ENCODE results near the gene CRELD1. TPM values are rescaled to one million over a fixed set of nuclear protein-coding genes. Genes with fewer than 3 reads are reported as not detected.
A peak's percentile ranks its signal among the peaks of the same experiment; 100 is the strongest.

CRELD1 gene
- total RNA-seq, 1 donor from 2014 or later, result 60.3 TPM

DNA sequence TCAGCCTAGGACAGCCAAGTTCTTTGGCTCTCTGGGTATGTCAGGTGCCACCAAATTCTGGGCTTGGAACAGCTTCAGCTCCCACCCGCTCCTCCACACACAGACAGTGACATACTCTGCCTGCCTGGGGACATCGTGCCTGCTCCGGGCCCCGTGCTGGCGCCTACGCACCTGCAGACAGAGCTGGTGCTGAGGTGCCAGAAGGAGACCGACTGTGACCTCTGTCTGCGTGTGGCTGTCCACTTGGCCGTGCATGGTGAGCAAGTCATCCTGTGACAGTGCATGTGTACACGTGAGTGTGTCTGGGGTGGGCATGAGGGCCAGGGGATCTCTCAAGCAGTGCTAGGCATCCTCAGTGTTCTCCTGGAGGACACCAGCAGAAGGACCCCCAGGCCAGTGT is 15.8 kb upstream of the CRELD1 start:
- Mint-ChIP-seq H3K9me3 (ENCODE audit: low read depth) (no peaks in the 10 kb centered on the region), H3K27me3 (no peaks in the 10 kb centered on the region), H3K4me1 (ENCODE audit: low read depth) (peaks cover 14% of the 10 kb centered on the region), H3K27ac (no peak overlapping the region), H3K4me3 (ENCODE audit: low read depth) (no peak overlapping the region), H3K36me3 (ENCODE audit: insufficient read depth) (no peaks in the 10 kb centered on the region)
- TF ChIP-seq, protein P1, sequence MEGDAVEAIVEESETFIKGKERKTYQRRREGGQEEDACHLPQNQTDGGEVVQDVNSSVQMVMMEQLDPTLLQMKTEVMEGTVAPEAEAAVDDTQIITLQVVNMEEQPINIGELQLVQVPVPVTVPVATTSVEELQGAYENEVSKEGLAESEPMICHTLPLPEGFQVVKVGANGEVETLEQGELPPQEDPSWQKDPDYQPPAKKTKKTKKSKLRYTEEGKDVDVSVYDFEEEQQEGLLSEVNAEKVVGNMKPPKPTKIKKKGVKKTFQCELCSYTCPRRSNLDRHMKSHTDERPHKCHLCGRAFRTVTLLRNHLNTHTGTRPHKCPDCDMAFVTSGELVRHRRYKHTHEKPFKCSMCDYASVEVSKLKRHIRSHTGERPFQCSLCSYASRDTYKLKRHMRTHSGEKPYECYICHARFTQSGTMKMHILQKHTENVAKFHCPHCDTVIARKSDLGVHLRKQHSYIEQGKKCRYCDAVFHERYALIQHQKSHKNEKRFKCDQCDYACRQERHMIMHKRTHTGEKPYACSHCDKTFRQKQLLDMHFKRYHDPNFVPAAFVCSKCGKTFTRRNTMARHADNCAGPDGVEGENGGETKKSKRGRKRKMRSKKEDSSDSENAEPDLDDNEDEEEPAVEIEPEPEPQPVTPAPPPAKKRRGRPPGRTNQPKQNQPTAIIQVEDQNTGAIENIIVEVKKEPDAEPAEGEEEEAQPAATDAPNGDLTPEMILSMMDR (IDR thresholded peaks at IDR 0.05; ENCODE audit: unreplicated experiment), result no peak
- no peak for DNase-seq (ENCODE audit: low spot score, unreplicated experiment)

DNA sequence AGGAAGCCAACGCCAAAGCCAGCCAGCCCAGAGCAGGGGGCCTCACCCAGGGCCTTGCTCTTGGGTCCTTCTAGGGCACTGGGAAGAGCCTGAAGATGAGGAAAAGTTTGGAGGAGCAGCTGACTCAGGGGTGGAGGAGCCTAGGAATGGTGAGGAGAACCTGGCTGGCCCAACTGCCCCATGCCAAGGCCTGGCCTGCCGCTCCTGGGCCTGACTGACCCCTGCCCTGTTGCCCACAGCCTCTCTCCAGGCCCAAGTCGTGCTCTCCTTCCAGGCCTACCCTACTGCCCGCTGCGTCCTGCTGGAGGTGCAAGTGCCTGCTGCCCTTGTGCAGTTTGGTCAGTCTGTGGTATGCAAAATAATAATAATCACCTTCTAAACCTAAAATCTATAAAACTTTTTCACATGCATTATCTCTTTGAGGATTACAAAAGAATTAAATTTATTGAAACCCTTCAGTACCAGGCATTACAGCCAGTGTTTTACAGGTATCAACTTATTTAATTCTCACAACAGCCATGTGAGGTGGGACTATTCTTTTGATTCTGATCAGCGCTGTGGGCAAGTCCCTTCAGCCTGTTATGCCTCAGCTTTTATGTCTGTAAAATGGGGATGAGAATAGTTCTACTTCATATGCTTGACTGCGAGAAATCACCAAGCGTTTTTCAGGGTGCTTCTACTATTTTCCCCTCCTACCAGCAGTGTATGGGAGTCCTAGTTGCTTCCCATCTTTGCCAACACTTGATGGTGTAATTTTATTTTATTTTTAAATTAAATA is 15.2 kb upstream of the CRELD1 start:
- H3K27me3 Mint-ChIP-seq, result no peaks in the 10 kb centered on the region
- no peak overlapping the region for H3K27ac Mint-ChIP-seq
- no peak overlapping the region for H3K4me3 Mint-ChIP-seq (ENCODE audit: low read depth)
- no peaks in the 10 kb centered on the region for H3K36me3 Mint-ChIP-seq (ENCODE audit: insufficient read depth)
- H3K4me1 Mint-ChIP-seq (ENCODE audit: low read depth), result peaks cover 14% of the 10 kb centered on the region
- TF ChIP-seq, protein P1 (IDR thresholded peaks at IDR 0.05; ENCODE audit: unreplicated experiment), result no peak
- no peaks in the 10 kb centered on the region for H3K9me3 Mint-ChIP-seq (ENCODE audit: low read depth)
- no peak for DNase-seq (ENCODE audit: low spot score, unreplicated experiment)

DNA sequence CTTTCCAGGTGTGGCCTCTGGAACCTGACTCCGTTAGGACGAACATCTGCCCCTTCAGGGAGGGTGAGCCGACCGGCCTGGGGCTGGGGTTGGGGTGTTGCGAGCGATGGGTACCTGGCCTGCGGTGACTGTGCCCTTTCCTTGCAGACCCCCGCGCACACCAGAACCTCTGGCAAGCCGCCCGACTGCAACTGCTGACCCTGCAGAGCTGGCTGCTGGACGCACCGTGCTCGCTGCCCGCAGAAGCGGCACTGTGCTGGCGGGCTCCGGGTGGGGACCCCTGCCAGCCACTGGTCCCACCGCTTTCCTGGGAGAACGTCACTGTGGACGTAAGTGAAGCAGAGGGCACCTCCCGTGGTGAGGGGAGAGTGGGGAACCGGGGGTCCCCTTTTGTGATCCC is 5.5 kb upstream of the CRELD1 start:
- no peak for DNase-seq (ENCODE audit: low spot score, unreplicated experiment)
- Mint-ChIP-seq H3K27ac (no peak overlapping the region), H3K4me1 (ENCODE audit: low read depth) (no peaks in the 10 kb centered on the region)

DNA sequence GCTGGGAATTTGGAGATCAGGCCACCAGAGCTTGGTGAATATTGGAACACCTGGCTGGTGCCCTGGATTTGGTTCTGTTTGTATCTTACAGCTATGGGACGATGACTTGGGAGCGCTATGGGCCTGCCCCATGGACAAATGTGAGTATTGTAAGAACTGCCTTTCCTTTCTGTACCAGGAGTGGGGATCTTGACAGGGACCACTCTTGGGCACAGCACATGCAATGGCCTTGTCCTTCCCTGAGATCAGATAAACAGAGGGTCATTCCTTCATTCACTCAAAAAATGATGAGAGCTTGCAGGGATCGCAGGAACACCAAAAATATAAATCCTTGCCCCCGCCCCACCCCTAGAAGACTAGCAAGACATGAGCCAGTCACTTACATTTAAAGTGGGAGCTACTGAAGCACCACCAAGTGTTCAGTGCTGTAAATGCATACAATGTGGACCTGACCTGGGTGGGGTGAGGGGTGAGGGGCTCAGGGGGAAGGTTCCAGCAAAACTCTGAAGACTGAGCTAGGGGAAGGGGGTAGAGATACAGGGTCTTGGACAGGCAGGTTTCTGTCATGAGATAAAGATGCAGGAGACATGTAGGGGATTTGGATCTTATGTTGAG is 2.7 kb upstream of the CRELD1 start:
- Mint-ChIP-seq H3K36me3 (ENCODE audit: insufficient read depth) (peaks cover 7% of the 10 kb centered on the region), H3K4me1 (ENCODE audit: low read depth) (peaks cover 17% of the 10 kb centered on the region), H3K4me3 (ENCODE audit: low read depth) (no peak overlapping the region), H3K27me3 (no peaks in the 10 kb centered on the region), H3K27ac (peak overlapping the region; percentile 17), H3K9me3 (ENCODE audit: low read depth) (no peaks in the 10 kb centered on the region)
- DNase-seq (ENCODE audit: low spot score, unreplicated experiment), result no peak
- TF ChIP-seq, protein P1 (IDR thresholded peaks at IDR 0.05; ENCODE audit: unreplicated experiment), result peak; percentile 11

More for the DNA sequence above, 5.5 kb upstream of the CRELD1 start:
- Mint-ChIP-seq H3K36me3 (ENCODE audit: insufficient read depth) (peaks cover 3% of the 10 kb centered on the region), H3K9me3 (ENCODE audit: low read depth) (no peaks in the 10 kb centered on the region), H3K27me3 (no peaks in the 10 kb centered on the region), H3K4me3 (ENCODE audit: low read depth) (no peak overlapping the region)
- TF ChIP-seq, protein P1 (IDR thresholded peaks at IDR 0.05; ENCODE audit: unreplicated experiment), result no peak

DNA sequence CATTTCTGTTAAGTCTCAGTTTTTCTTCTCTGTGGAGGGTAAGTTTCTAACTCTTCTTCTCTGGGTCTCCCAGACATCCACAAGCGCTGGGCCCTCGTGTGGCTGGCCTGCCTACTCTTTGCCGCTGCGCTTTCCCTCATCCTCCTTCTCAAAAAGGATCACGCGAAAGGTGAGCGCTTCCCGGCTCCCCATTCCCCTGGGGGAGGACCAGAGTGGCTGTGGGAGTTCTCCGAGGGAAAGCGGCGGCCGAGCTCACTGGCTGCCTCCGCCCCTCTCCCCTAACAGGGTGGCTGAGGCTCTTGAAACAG is 1.1 kb upstream of the CRELD1 start:
- peak overlapping the region; percentile 16 for H3K27ac Mint-ChIP-seq
- TF ChIP-seq, protein P1 (IDR thresholded peaks at IDR 0.05; ENCODE audit: unreplicated experiment), result no peak
- no peaks in the 10 kb centered on the region for H3K27me3 Mint-ChIP-seq
- H3K4me1 Mint-ChIP-seq (ENCODE audit: low read depth), result peaks cover 17% of the 10 kb centered on the region
- H3K9me3 Mint-ChIP-seq (ENCODE audit: low read depth), result no peaks in the 10 kb centered on the region
- peaks cover 9% of the 10 kb centered on the region for H3K36me3 Mint-ChIP-seq (ENCODE audit: insufficient read depth)
- peak overlapping the region; percentile 96 for H3K4me3 Mint-ChIP-seq (ENCODE audit: low read depth)
- DNase-seq (ENCODE audit: low spot score, unreplicated experiment), result no peak
